Subcutaneous adipose tissue (tissue), 4 donors: ENCODE data around the gene TNNC2. TPM values are rescaled to one million over a fixed set of nuclear protein-coding genes. Genes with fewer than 3 reads are reported as not detected.

ENCODE experiments used
- total RNA-seq, 4 donors: library from RNA; depleted of rRNA; stranded (reverse); fragments of >200 nt; gene quantifications; one replicate each; pipeline ENCODE4 v1.1.0, GENCODE V29; 2016
- TF ChIP-seq, protein P1 (sequence below): fragments of 450-650 bp; IDR thresholded peaks from one replicate; pipeline ENCODE4 v1.5.1; 2016; ENCODE audit warnings: low read depth, mild to moderate bottlenecking, control low read depth, antibody characterized with exemption, moderate library complexity

The TNNC2 gene
- total RNA-seq, 4 donors from 2014 or later: 2.3 to 3.1 (median 2.4) TPM; not detected in 1

- TF ChIP-seq, protein P1, sequence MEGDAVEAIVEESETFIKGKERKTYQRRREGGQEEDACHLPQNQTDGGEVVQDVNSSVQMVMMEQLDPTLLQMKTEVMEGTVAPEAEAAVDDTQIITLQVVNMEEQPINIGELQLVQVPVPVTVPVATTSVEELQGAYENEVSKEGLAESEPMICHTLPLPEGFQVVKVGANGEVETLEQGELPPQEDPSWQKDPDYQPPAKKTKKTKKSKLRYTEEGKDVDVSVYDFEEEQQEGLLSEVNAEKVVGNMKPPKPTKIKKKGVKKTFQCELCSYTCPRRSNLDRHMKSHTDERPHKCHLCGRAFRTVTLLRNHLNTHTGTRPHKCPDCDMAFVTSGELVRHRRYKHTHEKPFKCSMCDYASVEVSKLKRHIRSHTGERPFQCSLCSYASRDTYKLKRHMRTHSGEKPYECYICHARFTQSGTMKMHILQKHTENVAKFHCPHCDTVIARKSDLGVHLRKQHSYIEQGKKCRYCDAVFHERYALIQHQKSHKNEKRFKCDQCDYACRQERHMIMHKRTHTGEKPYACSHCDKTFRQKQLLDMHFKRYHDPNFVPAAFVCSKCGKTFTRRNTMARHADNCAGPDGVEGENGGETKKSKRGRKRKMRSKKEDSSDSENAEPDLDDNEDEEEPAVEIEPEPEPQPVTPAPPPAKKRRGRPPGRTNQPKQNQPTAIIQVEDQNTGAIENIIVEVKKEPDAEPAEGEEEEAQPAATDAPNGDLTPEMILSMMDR: no peak
Measured at GRCh38 chr20:45845452-45845851, 18.3 kb upstream of the TNNC2 start.

- TF ChIP-seq, protein P1: no peak
Measured at GRCh38 chr20:45843506-45843905, 16.4 kb upstream of the TNNC2 start.

DNA sequence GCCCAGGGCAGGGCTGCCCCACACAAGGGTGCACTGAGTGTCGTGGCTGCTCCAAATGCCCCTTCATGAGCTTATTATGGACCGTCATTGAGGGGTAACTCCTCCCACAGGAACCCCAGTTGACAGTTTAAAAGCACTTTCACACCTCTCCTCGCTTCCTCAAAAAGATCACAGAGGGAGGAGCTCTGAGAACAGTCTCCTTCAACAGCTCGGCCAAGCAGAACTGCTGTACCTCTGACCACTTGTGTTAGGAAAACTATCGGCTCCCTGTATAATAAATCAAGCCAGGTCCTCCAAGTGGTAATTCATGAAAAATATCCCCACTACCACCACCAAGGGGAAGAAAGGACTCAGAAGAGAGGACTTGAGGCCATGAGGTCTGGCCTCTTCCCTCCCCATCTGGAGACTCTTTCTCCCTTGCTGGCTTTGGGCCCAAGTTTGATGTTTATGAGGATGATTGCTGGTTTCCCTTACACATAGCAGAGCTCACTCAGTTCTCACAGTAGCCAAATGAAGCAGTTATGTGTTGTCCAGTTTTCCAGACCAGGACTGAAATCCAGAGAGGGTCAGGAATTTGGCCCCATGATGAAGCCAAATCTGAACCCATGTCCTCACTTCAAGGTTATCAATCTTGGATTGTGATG lies 15.2 kb upstream of the TNNC2 start:
- TF ChIP-seq, protein P1: no peak

DNA sequence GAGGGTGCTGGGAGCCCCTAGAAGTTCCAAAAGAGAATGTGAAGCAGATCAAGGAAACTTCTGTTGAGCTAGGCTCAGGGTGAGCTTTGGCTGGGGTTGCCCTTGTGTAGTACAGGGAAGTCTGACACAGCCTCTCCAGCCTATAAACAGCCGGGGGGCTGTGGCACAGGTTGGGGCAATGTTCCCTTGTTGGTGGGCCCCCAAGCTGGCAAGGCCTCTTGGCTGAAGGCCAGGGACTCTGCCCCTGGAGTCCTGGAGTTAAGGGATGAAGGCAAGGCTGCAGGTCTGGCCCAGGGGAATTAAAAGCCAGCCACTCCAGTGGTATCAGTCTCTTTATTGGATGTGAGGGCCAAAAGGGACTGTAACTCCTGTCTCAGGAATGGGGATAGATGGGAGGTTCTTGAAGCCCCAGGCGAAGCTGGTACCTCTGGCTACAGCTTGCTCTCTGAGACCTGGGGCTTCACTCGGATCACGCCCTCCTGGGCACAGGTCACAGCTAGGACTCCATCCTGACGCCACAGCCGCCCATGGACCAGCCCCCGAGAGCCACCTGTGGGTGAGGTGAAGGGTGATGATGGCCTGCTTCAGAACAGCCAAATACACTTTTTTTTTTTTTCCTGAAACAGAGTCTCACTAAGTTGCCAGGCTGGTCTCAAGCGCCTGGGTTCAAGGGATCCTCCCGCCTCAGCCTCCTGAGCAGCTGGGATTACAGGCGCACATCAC lies 14.5 kb upstream of the TNNC2 start:
- TF ChIP-seq, protein P1: no peak

- TF ChIP-seq, protein P1: no peak
Measured at GRCh38 chr20:45840700-45841198, 13.6 kb upstream of the TNNC2 start.

- TF ChIP-seq, protein P1: no peak
Measured at GRCh38 chr20:45836841-45837240, 9.7 kb upstream of the TNNC2 start.

GRCh38 chr20:45835825-45836224 lies 8.7 kb upstream of the TNNC2 start:
- TF ChIP-seq, protein P1: no peak
